Breast epithelium (tissue), 3 donors: Measurements from ENCODE around the gene GMDS.

Experiments
- CTCF ChIP-seq, 3 donors: fragments of 450-650 bp; IDR thresholded peaks; one replicate each; pipeline ENCODE4 v1.5.1; 2016 to 2017; ENCODE audit warnings: antibody characterized with exemption in 3 of 3, mild to moderate bottlenecking in 3 of 3, moderate library complexity in 3 of 3
- POLR2AphosphoS5 ChIP-seq, 3 donors: sonication (generic); formaldehyde crosslinking; IDR thresholded peaks; one replicate each; pipeline ENCODE4 v1.6.1; 2017; ENCODE audit warnings: antibody characterized with exemption in 3 of 3

- TF ChIP-seq CTCF (IDR thresholded peaks at IDR 0.05) (no peak), POLR2AphosphoS5 (IDR thresholded peaks at IDR 0.05) (no peak)
Measured at GRCh38 chr6:1589208-1589607, 656.2 kb downstream of the GMDS start.
